K562 (cell line): Measurements from ENCODE around the gene HSPA4.

Experiments
- CTCF ChIP-seq, 3 experiments: IDR thresholded peaks in 2 of 3; conservative IDR thresholded peaks in 1 of 3; 2 replicates each; pipeline ENCODE4 v1.5.1; 2011 to 2012; ENCODE audit warnings: low read length in 3 of 3, mild to moderate bottlenecking in 3 of 3, control low read depth in 2 of 3, improper control_type of control experiment in 1 of 3, inconsistent platforms in 1 of 3, low read depth in 1 of 3, mixed read lengths in 1 of 3, moderate library complexity in 1 of 3; ENCODE audit not compliant: insufficient read depth in 2 of 3
- E2F1 ChIP-seq: sonication (generic); formaldehyde crosslinking; IDR thresholded peaks from 2 replicates; pipeline ENCODE4 v1.8.1; 2023; ENCODE audit warnings: mild to moderate bottlenecking, missing genetic modification reagents, moderate library complexity
- ESRRA ChIP-seq: fragments of 450-650 bp; IDR thresholded peaks from 2 replicates; pipeline ENCODE4 v1.6.1; 2014; ENCODE audit warnings: low read depth, mild to moderate bottlenecking, moderate library complexity, borderline replicate concordance
- POLR2G ChIP-seq: fragments of 200-400 bp; formaldehyde crosslinking; IDR thresholded peaks from 2 replicates; pipeline ENCODE4 v1.6.1; 2017; ENCODE audit warnings: low read depth, mild to moderate bottlenecking, antibody characterized with exemption, low read length, moderate library complexity
- RBM17 ChIP-seq: fragments of 200-400 bp; formaldehyde crosslinking; IDR thresholded peaks from 2 replicates; pipeline ENCODE4 v1.6.1; 2017; ENCODE audit warnings: low read depth, mild to moderate bottlenecking, low read length, borderline replicate concordance
- SIN3A ChIP-seq, 2 experiments: fragments of 150-350 bp in 1 of 2; IDR thresholded peaks; 2 replicates each; pipeline ENCODE4 v1.6.1; 2011 to 2016; ENCODE audit warnings: borderline replicate concordance in 2 of 2, low read depth in 2 of 2, low read length in 2 of 2, mild to moderate bottlenecking in 2 of 2, moderate library complexity in 2 of 2; ENCODE audit not compliant: control insufficient read depth in 1 of 2
- TAL1 ChIP-seq: fragments of 450-650 bp; IDR thresholded peaks from 2 replicates; pipeline ENCODE4 v1.6.1; 2016; ENCODE audit warnings: mild to moderate bottlenecking
- TCF7L2 ChIP-seq: fragments of 150-350 bp; IDR thresholded peaks from 2 replicates; pipeline ENCODE4 v1.6.1; 2016; ENCODE audit warnings: low read depth, mild to moderate bottlenecking, low read length, moderate library complexity
- ZBED1 ChIP-seq: IDR thresholded peaks from 2 replicates; pipeline ENCODE4 v1.6.1; 2014
- ZBTB33 ChIP-seq: sonication (generic); formaldehyde crosslinking; IDR thresholded peaks from 2 replicates; pipeline ENCODE4 v1.8.1; 2023; ENCODE audit warnings: mild to moderate bottlenecking, missing genetic modification reagents
- ZBTB49 ChIP-seq: sonication (generic); formaldehyde crosslinking; IDR thresholded peaks from 2 replicates; pipeline ENCODE4 v1.8.0; 2022; ENCODE audit warnings: missing genetic modification reagents, mild to moderate bottlenecking, borderline replicate concordance

- TF ChIP-seq E2F1 (no peak), POLR2G (0 out of 2 replicates have a peak, but pooled peaks have one; percentile 26), ZBTB49 (CRISPR knock-in tag) (no peak), ZBED1 (no peak), ESRRA (no peak), ZBTB33 (CRISPR knock-in tag) (no peak), RBM17 (no peak), TAL1 (no peak), TCF7L2 (no peak), SIN3A (IDR thresholded peaks at IDR 0.05; ENCODE audit: borderline replicate concordance in 2 of 2, control insufficient read depth in 1 of 2, low read depth in 2 of 2, low read length in 2 of 2) (no peak), CTCF (IDR thresholded peaks at IDR 0.05 in 2 of 3, conservative IDR thresholded peaks at IDR 0.05 in 1 of 3; ENCODE audit: insufficient read depth in 2 of 3, low read depth in 1 of 3, low read length in 3 of 3) (no peak)
Observed at GRCh38 chr5:133047404-133047803, 4.4 kb upstream of the HSPA4 start.
